PC-9 (cell line): ENCODE measurements around the gene PHC2. TPM values are rescaled to one million over a fixed set of nuclear protein-coding genes. Genes with fewer than 3 reads are reported as not detected.

ENCODE experiments used
- BruUV-seq: library from RNA; stranded (reverse); fragments of 400-500 nt; replicated peaks from 2 replicates; lab custom pipeline; 2021; lab: Mats Ljungman, UMichigan
- CTCF ChIA-PET: fragments of 300-600 bp; sonication (Branson Sonifier 250); formaldehyde crosslinking; loops from one replicate; lab custom pipeline; 2022; ENCODE audit warnings: antibody characterized with exemption; lab: Charles Lee
- POLR2A ChIA-PET: fragments of 300-600 bp; sonication (Branson Sonifier 250); formaldehyde crosslinking; loops from one replicate; lab custom pipeline; 2022; ENCODE audit warnings: antibody characterized with exemption; ENCODE audit not compliant: unreplicated experiment; lab: Charles Lee
- DNase-seq, 2 experiments: peaks; one replicate each; pipeline versions ENCODE4 v3.0.0 to v3.0.0-alpha.2; 2015 to 2022; ENCODE audit warnings: mixed read lengths in 1 of 2
- H2AFZ ChIP-seq: fragments of 200-600 bp; sonication (generic); 2 replicates; pipeline ENCODE4 v1.8.1; 2017; ENCODE audit warnings: antibody characterized with exemption
- H3F3A ChIP-seq: fragments of 200-600 bp; sonication (generic); 2 replicates; pipeline ENCODE4 v1.8.1; 2017; ENCODE audit warnings: antibody characterized with exemption, mild to moderate bottlenecking, low read depth; ENCODE audit not compliant: insufficient read depth
- H3K27ac ChIP-seq: fragments of 200-600 bp; sonication (generic); 2 replicates; pipeline ENCODE4 v1.6.1; 2016; ENCODE audit warnings: mixed run types
- H3K27me3 ChIP-seq: fragments of 200-600 bp; sonication (generic); 2 replicates; pipeline ENCODE4 v1.6.1; 2016; ENCODE audit warnings: low read depth, mixed run types; ENCODE audit not compliant: insufficient read depth
- H3K36me3 ChIP-seq: fragments of 200-600 bp; sonication (generic); 2 replicates; pipeline ENCODE4 v1.6.1; 2016; ENCODE audit warnings: low read depth, mixed run types
- H3K4me1 ChIP-seq: fragments of 200-600 bp; sonication (generic); replicated peaks from 2 replicates; pipeline ENCODE4 v1.6.1; 2016; ENCODE audit warnings: mixed run types; ENCODE audit not compliant: insufficient read depth
- H3K4me2 ChIP-seq: fragments of 200-600 bp; sonication (generic); 2 replicates; pipeline ENCODE4 v1.6.1; 2017; ENCODE audit warnings: mixed run types
- H3K4me3 ChIP-seq: fragments of 200-600 bp; sonication (generic); 2 replicates; pipeline ENCODE4 v1.6.1; 2016; ENCODE audit warnings: mixed run types
- H3K79me2 ChIP-seq: fragments of 200-600 bp; sonication (generic); 2 replicates; pipeline ENCODE4 v1.6.1; 2017; ENCODE audit warnings: low read depth, mixed run types
- H3K9me2 ChIP-seq: fragments of 200-600 bp; sonication (generic); 2 replicates; pipeline ENCODE4 v1.8.1; 2017; ENCODE audit warnings: mild to moderate bottlenecking; ENCODE audit not compliant: insufficient read depth
- H3K9me3 ChIP-seq: fragments of 200-600 bp; sonication (generic); 2 replicates; pipeline ENCODE4 v1.8.1; 2016; ENCODE audit warnings: low read depth; ENCODE audit not compliant: insufficient read depth
- H4K20me1 ChIP-seq: fragments of 200-600 bp; sonication (generic); 2 replicates; pipeline ENCODE4 v1.8.1; 2017; ENCODE audit not compliant: insufficient read depth
- CTCF ChIP-seq: fragments of 200-600 bp; sonication (generic); conservative IDR thresholded peaks from 2 replicates; pipeline ENCODE4 v1.6.1; 2017; ENCODE audit warnings: mixed run types, antibody characterized with exemption, mild to moderate bottlenecking, moderate library complexity
- EZH2 ChIP-seq: fragments of 200-600 bp; sonication (generic); IDR thresholded peaks from 2 replicates; pipeline ENCODE4 v1.8.0; 2017; ENCODE audit warnings: antibody characterized with exemption, low read depth
- intact Hi-C: fragments of 100-400 bp; cut with micrococcal nuclease; formaldehyde crosslinking; loops from one replicate; pipeline ENCODE4 v1.10.0; 2022; ENCODE audit not compliant: unreplicated experiment
- total RNA-seq: library from RNA; stranded (reverse); gene quantifications from 2 replicates; pipeline ENCODE4 v1.2.3, GENCODE V29; 2021

Gene PHC2
- total RNA-seq, 1 experiment from 2014 or later = 48.1 TPM

GRCh38 chr1:33443080-33443704 lies 12.3 kb upstream of the PHC2 start:
- Histone ChIP-seq H3K27me3 (no peaks in the 10 kb centered on the region), H3K9me2 (no peaks in the 10 kb centered on the region), H2AFZ (no peak overlapping the region), H3K4me3 (no peak overlapping the region), H3K4me2 (no peak overlapping the region), H3K36me3 (no peaks in the 10 kb centered on the region), H3K27ac (no peak overlapping the region), H3K9me3 (no peaks in the 10 kb centered on the region), H3F3A (no peaks in the 10 kb centered on the region), H4K20me1 (no peaks in the 10 kb centered on the region), H3K79me2 (no peaks in the 10 kb centered on the region), H3K4me1 (no peaks in the 10 kb centered on the region)
- intact Hi-C loops = no loop called here
- TF ChIP-seq EZH2 (no peak), CTCF (no peak)
- no TSS peak for BruUV-seq
- ChIA-PET POLR2A (no interaction called here), CTCF (no interaction called here)
- no peak for DNase-seq

- POLR2A ChIA-PET = no interaction called here
- Histone ChIP-seq H3F3A (peaks cover 2% of the 10 kb centered on the region; the same call in 1 of the 2 replicates), H3K27ac (no peak overlapping the region), H3K79me2 (no peaks in the 10 kb centered on the region), H2AFZ (no peak overlapping the region), H3K36me3 (no peaks in the 10 kb centered on the region), H3K9me3 (no peaks in the 10 kb centered on the region), H3K4me1 (peaks cover 5% of the 10 kb centered on the region), H3K4me2 (no peak overlapping the region), H3K9me2 (no peaks in the 10 kb centered on the region; the same call in 1 of the 2 replicates), H3K4me3 (no peak overlapping the region), H4K20me1 (no peaks in the 10 kb centered on the region), H3K27me3 (no peaks in the 10 kb centered on the region)
- no peak for DNase-seq
- CTCF ChIA-PET = no interaction called here
- BruUV-seq = no TSS peak
- intact Hi-C loops = no loop called here
- no peak for TF ChIP-seq CTCF
- TF ChIP-seq EZH2 = no peak
Observed at GRCh38 chr1:33442141-33442540, 11.2 kb upstream of the PHC2 start.

GRCh38 chr1:33441088-33441745 lies 10.3 kb upstream of the PHC2 start:
- Histone ChIP-seq H3K4me3 (no peak overlapping the region), H3K79me2 (no peaks in the 10 kb centered on the region), H4K20me1 (no peaks in the 10 kb centered on the region), H2AFZ (no peak overlapping the region), H3F3A (peaks cover 9% of the 10 kb centered on the region; the same call in 1 of the 2 replicates), H3K4me1 (peaks cover 15% of the 10 kb centered on the region), H3K36me3 (no peaks in the 10 kb centered on the region), H3K9me2 (no peaks in the 10 kb centered on the region; the same call in 1 of the 2 replicates), H3K27me3 (no peaks in the 10 kb centered on the region), H3K4me2 (no peak overlapping the region), H3K9me3 (no peaks in the 10 kb centered on the region), H3K27ac (no peak overlapping the region)
- intact Hi-C loops = no loop called here
- POLR2A ChIA-PET = no interaction called here
- CTCF ChIA-PET = no interaction called here
- no TSS peak for BruUV-seq
- no peak for DNase-seq
- TF ChIP-seq CTCF (no peak), EZH2 (no peak)
